ENCODE data around the gene FIG4.

- TF ChIP-seq CTCF (conservative IDR thresholded peaks at IDR 0.05; ENCODE audit: low read length) (peak; percentile 46), EZH2phosphoT487 (IDR thresholded peaks at IDR 0.05; ENCODE audit: borderline replicate concordance) (no peak)
These were observed at the start of gene FIG4, which contains the start of gene AK9 for GRCh38 chr6:109690737-109691621.
